Activated CD4-positive, alpha-beta T cell treated with anti-CD3 and anti-CD28 coated beads for 1 hour (primary cell): Measurements from ENCODE around the gene GPRASP3.

Source experiments
- DNase-seq: peaks from one replicate; pipeline ENCODE4 v3.0.0-alpha.2; 2020

The GPRASP3 gene

DNA sequence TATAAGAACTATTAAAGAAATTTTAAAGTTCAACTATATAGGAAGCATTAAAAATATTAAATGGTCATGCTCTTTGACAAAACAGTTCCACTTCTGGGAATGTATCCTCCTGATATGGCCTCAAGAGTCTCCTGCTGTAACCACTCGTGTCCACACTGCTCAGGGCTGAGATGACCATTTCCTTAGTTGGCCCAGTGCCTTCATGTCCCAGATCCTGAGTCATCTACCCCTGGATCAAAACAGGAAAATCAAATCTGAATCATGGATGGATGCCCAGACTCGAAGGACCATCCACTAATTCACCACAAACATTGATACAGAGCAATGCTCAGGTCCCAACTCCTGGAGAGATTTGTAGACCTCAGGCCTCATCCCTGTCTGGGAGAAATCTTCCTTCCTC is 44.7 kb downstream of the GPRASP3 start:
- no peak for DNase-seq

DNA sequence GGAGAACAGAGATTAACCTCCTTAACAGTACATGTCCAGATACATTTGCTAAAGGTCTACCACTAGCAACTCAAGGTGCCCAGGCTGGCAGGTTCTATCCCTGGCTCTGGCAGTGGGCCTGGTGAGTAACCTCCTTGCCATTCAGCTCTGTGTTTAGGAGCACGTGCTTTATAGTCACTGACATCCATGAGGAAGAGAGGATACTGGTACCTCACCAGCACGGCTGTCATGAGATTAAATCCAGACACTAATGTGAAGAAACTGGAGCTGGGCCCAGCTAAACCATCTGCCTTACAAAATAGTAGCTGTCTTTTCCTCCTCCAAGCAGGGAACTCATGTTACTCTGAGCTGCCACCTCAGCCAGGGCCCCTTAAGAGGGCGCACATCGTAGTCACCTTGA is 45.3 kb downstream of the GPRASP3 start:
- DNase-seq: no peak

DNA sequence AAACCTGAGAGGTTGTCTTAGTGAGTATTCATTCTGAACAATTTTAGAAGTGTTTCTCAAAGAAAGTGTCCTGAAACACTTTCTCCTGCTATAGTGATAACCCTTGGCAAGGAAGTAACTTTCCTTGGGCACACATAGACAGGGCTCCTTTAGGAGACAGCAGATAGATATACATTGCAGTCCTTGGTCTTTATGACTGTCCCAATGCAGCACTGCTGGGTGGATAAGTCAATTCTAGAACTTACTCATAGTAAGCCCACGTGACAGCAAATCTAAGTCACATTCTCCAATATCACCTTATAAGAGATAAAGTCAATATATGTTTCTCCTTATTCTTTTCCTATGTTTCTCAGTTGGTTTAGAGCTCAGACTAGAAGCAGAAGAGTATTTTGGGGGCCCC is 46.7 kb downstream of the GPRASP3 start:
- no peak for DNase-seq

DNA sequence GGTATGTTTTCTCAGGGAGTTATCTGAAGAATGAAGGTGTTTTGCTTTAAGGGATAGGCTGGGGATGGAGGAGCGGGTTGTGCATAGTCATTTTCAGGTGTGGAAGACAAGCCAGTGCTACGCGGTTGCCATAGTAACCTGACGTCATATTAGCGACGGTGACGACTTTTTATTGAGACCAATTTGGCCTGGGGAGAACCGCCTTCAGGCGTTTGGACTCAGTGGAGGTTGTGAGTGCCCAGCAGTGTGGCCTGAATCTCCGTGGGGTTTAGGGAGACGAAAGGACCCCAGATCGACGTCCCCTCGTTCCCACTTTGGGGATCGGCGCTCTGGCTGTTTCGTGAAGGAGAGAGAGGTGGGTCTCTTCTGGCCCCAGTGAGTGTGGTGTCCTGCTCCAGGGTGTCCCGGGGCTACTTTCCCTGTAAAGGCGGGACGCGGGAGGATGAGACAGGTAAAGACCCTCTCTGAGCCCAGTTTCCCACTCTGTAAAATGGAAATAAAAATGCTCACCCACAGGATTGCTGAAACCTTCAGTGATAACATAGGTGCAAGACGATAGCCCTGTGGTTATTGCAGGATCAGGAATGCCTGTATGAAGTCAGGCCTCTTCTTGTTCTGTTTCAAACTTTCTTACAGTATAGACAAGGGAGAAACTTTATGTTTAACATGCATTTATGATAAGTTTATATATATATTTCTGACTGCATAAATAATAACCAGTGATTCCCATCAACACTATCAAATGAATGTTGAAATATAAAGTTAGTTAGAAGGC is 48.6 kb downstream of the GPRASP3 start:
- DNase-seq: peak; percentile 66
